GM12875 (cell line): ENCODE results near the gene ZNF202.

ENCODE experiments used
- H3K4me3 ChIP-seq: one replicate; pipeline ENCODE4 v1.5.1; 2011; ENCODE audit warnings: low read depth, low read length, control low read depth
- CTCF ChIP-seq: IDR thresholded peaks from 2 replicates; pipeline ENCODE4 v1.5.1; 2011; ENCODE audit warnings: low read depth, mild to moderate bottlenecking, control low read depth, inconsistent platforms, low read length, moderate library complexity, borderline replicate concordance; ENCODE audit not compliant: insufficient read depth

Gene ZNF202

GRCh38 chr11:123741159-123742030 is at the start of gene ZNF202:
Gene ZNF202 (minus strand): TSS chr11:123741660. CDS start chr11:123730888, 10,772 bp downstream.
- H3K4me3 ChIP-seq = peak within 1 kb of the TSS; percentile 74
- TF ChIP-seq CTCF = peak; percentile 14; the same call in 1 of the 2 replicates

GRCh38 chr11:123783536-123783935 is 42.1 kb upstream of the ZNF202 start:
- H3K4me3 ChIP-seq = no peak overlapping the region
- no peak for TF ChIP-seq CTCF

GRCh38 chr11:123778511-123778910 is 37.1 kb upstream of the ZNF202 start:
- H3K4me3 ChIP-seq = no peak overlapping the region
- no peak for TF ChIP-seq CTCF

- no peak for TF ChIP-seq CTCF
- H3K4me3 ChIP-seq = no peak overlapping the region
Observed at GRCh38 chr11:123775715-123776549, 34.5 kb upstream of the ZNF202 start.

- no peak for TF ChIP-seq CTCF
- no peak overlapping the region for H3K4me3 ChIP-seq
Observed at GRCh38 chr11:123775289-123775688, 33.8 kb upstream of the ZNF202 start.

GRCh38 chr11:123773959-123774358 is 32.5 kb upstream of the ZNF202 start:
- no peak for TF ChIP-seq CTCF
- H3K4me3 ChIP-seq = no peak overlapping the region

GRCh38 chr11:123773026-123773425 is 31.6 kb upstream of the ZNF202 start:
- no peak for TF ChIP-seq CTCF
- no peak overlapping the region for H3K4me3 ChIP-seq
